Lower leg skin (tissue), 3 donors: ENCODE measurements around the gene CPS1.

Experiments used
- POLR2A ChIP-seq, 2 donors: fragments of 450-650 bp; IDR thresholded peaks; one replicate each; pipeline ENCODE4 v1.6.1; 2016 to 2017; ENCODE audit warnings: antibody characterized with exemption in 2 of 2, mild to moderate bottlenecking in 1 of 2, moderate library complexity in 1 of 2
- TF ChIP-seq, protein P1 (sequence below), 3 donors: fragments of 450-650 bp; IDR thresholded peaks; one replicate each; pipeline ENCODE4 v1.5.1; 2016; ENCODE audit warnings: antibody characterized with exemption in 3 of 3, mild to moderate bottlenecking in 3 of 3, moderate library complexity in 2 of 3

DNA sequence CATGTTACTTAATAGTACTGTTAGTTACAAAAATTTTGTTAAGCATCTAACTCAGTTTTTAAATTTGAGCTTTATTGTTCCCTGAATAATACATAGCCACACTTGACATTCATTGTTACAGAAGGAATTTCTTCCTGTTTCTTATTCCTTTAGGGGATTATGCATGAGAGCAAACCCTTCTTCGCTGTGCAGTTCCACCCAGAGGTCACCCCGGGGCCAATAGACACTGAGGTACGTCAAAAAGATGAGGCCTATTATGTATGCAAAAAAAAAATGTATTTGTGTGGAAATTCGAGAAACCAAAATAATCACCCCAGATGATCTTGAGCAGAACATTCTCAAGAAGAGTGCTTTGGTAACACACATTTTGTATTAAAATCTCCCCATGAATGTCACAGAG, 36.3 kb downstream of the CPS1 start:
- TF ChIP-seq, protein P1, sequence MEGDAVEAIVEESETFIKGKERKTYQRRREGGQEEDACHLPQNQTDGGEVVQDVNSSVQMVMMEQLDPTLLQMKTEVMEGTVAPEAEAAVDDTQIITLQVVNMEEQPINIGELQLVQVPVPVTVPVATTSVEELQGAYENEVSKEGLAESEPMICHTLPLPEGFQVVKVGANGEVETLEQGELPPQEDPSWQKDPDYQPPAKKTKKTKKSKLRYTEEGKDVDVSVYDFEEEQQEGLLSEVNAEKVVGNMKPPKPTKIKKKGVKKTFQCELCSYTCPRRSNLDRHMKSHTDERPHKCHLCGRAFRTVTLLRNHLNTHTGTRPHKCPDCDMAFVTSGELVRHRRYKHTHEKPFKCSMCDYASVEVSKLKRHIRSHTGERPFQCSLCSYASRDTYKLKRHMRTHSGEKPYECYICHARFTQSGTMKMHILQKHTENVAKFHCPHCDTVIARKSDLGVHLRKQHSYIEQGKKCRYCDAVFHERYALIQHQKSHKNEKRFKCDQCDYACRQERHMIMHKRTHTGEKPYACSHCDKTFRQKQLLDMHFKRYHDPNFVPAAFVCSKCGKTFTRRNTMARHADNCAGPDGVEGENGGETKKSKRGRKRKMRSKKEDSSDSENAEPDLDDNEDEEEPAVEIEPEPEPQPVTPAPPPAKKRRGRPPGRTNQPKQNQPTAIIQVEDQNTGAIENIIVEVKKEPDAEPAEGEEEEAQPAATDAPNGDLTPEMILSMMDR (IDR thresholded peaks at IDR 0.05), result no peak
- no peak for TF ChIP-seq POLR2A (IDR thresholded peaks at IDR 0.05)
